Ecto neural progenitor cell (in vitro differentiated cells): ENCODE measurements around the gene PPIA.

ENCODE experiments used
- DNase-seq: peaks from one replicate; pipeline ENCODE4 v3.0.0-alpha.2; 2018; ENCODE audit warnings: low spot score

The PPIA gene

GRCh38 chr7:44796504-44797328, at the start of gene PPIA:
Gene PPIA, plus strand, starts transcription at chr7:44796681. Its CDS starts 44 bp downstream, at chr7:44796725.
- peak; percentile 99 for DNase-seq

- DNase-seq, result peak; percentile 96
Observed at GRCh38 chr7:44748045-44748947, 48.2 kb upstream of the PPIA start, which contains the start of gene ZMIZ2. Gene ZMIZ2, plus strand, starts transcription at chr7:44748847. Its CDS starts 7,403 bp downstream, at chr7:44756250.

DNA sequence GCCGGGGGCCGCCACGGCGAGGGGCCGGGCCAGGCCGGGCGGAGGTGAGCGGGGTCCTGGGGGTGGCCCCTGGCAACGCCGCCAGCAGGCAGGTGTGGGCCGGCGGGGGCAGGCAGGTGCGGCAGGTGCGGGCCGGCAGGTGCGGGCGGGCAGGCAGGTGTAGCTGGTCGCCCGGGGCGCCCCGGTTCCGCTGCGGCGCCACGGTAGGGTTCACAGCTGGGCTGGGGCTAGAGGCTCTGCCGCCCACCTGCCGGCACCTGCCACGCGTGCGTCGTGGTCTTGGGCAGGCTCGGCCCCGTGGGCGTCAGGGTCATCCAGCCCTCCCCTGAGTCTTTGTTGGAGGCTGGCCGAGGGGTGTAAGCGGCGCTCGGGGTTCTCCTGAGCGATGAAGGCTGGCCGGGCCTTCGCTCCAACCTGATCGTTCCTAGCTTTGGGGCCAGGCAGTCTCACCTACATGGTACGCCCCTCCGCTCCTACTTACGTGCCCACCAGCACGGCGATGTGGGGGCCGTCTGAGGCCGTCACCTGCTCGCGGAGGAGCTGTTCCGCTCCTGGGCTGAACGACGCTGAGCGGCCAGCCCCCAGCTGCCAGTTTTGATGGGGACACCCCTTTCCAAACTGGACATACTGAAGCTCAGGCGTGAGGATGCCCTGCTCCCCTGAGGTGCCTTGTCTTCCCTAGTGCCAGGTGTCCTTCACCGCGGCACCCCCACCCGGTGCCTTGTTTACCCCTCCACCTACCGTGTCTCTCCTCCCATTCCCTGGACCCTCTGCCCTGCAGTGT, 47.3 kb upstream of the PPIA start:
- peak; percentile 60 for DNase-seq

DNA sequence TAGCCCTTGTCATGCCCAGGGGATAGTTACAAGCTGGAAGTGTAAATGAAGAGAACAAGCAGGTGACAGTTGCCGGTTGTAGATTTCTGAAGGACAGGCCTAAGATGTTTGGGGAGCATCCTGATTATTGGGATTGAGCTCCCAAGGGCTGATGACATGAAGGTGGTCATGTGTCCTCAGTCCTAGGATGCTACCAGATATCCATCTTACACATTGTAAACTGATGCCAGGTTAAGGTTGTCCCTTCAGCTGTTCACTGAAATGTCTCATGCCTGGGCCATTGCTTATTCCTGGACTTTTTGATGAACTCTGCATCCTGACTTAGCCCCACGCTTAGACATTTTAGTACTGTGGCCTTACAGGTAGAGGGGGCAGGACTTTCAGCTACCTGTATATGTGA, 46.5 kb upstream of the PPIA start:
- DNase-seq, result no peak

DNA sequence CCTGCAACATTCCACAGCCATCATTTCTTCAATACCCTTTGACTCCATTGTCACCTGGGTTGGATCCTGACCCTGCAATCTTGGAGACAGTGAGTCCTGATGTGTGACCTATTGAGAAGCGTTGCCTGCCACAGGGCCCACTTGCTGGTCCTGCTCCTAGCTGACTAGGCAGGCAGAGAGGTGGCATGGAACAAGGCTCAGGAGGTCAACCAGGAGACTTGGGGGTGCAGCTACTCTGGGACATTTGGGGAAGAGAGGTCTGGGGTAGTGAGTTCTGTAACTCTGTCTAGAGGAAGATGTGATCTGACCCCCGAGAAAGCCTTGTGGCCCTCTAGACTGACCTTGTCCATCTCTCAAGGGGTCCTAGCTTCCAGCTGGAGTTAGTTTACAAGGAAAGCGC, 46.1 kb upstream of the PPIA start:
- no peak for DNase-seq

DNA sequence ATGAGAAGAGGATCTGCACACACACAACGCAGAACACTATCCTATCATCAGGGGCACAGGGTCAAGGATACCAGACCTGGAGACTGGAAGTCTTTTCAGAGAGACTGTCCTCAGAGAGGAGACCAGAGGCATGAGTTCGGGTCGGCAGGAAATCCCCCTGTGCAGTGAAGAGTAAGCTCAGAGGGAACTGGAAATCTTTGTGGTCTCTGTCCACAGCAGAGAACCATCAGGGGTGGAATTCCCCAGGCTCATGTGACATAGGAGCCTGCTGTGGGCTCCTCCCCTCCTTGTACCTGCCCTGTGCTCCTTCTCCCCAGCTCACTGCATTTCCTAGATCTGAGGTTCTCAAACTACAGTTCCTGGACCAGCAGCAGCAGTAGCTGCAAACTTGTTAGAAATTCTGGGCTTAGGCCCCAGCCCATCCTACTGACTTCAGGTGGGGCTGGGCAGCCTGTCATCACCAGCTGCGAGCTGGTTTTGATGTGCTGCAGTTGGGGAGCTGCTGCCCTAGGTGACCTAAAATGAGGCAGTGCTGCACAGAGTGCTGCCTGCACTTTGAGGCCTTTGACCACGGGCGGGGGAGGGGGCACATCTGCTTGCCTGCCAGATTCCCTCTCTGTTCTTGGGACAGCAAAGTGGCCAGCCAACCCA, 45.4 kb upstream of the PPIA start:
- no peak for DNase-seq

DNA sequence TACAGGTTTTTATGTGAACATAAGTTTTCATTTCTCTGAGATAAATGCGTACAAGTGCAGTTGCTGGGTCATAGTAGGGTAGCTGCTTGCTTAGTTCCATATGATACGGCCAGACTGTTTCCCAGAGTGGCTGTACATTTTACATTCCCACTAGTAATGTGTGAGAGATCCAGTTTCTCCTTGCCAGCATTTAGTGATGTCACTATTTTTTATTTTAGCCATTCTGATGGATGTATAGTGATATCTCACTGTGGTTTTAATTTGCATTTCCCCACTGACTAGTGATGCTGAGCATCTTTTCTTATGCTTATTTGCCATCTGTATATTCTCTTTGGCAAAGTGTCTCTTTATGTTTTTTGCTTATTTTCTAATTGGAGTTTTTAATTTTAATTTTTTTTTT, 43.7 kb upstream of the PPIA start:
- no peak for DNase-seq

- DNase-seq, result no peak
Observed at GRCh38 chr7:44754802-44755697, 41.4 kb upstream of the PPIA start.

- DNase-seq, result no peak
Observed at GRCh38 chr7:44755698-44756627, 40.5 kb upstream of the PPIA start.

DNA sequence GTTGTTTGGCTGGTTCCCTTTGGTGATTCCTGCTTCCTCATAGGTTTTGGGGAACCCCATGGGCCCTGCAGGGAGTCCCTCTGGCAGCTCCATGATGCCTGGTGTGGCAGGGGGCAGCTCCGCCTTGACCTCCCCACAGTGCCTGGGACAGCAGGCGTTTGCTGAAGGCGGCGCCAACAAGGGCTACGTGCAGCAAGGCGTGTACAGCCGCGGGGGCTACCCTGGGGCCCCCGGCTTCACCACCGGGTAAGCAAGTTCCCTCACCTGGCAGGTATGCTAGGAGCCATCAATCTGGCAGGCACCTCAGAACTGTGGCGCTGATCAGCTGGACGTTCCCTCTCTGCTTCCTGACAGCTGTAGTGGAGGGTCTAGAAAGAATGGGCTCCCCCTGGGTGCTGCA, 39.6 kb upstream of the PPIA start:
- no peak for DNase-seq

DNA sequence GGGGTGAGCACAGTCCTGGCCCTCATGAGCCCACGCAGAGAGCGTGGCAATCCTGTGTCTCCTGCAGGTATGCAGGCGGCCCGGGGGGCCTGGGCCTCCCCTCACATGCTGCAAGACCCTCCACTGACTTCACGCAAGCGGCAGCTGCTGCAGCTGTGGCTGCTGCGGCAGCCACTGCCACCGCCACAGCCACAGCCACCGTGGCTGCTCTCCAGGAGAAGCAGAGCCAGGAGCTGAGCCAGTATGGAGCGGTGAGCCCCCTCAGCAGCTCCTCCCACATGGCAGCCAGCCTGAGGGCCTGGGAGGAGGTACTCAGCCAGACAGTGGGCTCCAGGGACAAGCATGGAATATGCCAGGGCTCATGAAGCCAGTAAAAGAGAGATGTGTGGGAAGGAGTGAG, 39.2 kb upstream of the PPIA start:
- no peak for DNase-seq

- no peak for DNase-seq
Observed at GRCh38 chr7:44757739-44758138, 38.7 kb upstream of the PPIA start.

DNA sequence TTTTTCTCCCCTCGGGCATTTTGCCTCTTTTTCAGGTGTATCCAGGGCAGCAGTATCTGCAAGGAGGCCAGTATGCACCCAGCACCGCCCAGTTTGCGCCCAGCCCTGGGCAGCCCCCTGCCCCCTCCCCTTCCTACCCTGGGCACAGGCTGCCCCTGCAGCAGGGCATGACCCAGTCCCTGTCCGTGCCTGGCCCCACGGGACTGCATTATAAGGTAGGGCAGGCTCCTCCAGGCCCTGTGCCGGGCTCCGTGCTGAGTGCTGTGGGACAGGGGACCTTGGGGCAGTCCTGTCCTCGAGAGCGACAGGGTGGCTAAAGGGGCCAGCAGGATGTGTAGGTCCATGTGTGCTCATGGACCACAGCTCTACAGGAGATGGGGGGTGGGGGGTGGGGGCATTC, 37.2 kb upstream of the PPIA start:
- no peak for DNase-seq

DNA sequence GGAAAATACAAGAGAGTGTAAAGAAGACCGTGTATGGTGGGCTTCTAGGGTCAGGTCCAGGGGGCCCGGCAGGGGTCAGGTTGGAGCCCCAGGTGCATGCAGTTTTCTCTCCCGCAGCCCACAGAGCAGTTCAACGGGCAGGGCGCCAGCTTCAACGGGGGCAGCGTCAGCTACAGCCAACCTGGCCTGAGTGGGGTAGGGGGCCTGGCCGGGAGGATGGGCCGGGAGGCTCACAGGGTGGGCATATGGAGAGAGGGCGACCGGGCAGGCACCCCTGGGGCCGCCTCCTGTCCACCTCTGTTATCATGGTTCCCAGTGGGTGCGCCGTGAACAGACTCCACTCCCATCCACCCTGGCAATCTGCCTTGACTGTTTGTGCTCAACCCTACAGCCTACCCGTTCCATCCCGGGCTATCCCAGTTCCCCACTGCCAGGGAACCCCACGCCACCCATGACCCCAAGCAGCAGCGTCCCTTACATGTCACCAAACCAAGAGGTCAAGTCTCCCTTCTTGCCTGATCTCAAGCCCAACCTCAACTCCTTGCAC, 36.4 kb upstream of the PPIA start:
- no peak for DNase-seq

DNA sequence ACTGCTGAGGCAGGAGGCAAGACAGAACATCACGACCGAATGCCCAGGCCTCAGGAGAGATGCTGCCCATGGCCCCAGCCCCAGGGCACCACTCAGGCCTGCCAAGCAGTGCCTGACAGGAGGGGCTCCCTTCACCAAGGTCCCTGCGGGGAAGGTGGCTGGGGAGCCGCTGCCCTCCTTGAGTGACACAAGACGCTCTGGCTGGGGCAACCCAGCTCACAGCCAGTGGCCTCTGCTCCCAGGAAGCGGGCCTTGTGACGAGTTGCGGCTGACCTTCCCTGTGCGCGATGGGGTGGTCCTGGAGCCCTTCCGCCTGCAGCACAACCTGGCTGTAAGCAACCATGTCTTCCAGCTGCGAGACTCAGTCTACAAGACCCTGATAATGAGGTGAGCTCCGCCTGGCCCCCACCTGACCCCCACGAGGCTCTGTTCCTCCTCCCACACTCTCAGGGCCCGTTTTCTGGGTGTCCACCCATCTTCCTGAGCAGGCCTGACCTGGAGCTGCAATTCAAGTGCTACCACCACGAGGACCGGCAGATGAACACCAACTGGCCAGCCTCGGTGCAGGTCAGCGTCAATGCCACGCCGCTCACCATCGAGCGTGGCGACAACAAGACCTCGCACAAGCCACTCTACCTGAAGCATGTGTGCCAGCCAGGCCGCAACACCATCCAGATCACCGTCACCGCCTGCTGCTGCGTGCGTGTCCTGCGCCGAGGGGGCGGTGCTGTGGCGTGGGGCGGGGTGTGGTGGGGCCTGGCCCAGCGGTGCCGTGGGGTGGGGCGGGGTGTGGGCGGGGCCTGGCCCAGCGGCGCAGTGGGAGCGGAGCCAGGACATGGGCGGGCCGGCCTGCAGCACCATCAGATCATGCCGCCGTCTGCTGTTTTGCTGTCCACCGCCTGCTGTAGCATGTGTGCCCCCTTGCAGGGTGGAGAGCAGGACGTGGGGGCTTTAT, 35.0 kb upstream of the PPIA start:
- DNase-seq, result no peak

- no peak for DNase-seq
Observed at GRCh38 chr7:44762300-44762699, 34.2 kb upstream of the PPIA start.

- DNase-seq, result no peak
Observed at GRCh38 chr7:44762726-44763522, 33.6 kb upstream of the PPIA start.
